ENCODE results near the gene NDST1. TPM values are rescaled to one million over a fixed set of nuclear protein-coding genes. Genes with fewer than 3 reads are reported as not detected.

Gene NDST1
- total RNA-seq, 1 donor: 104 TPM

- no peak overlapping the region for H2AFZ ChIP-seq (ENCODE audit: low read length)
- peaks cover 21% of the 10 kb centered on the region for H3K79me2 ChIP-seq (ENCODE audit: insufficient read depth, low read length)
- no peaks in the 10 kb centered on the region for H4K20me1 ChIP-seq (ENCODE audit: insufficient read depth, low read length)
- H3K9me3 ChIP-seq (ENCODE audit: low read depth, low read length): no peaks in the 10 kb centered on the region
- no peak for DNase-seq (ENCODE audit: insufficient read length, low spot score, missing footprints)
- H3K4me2 ChIP-seq (ENCODE audit: insufficient read depth, low read length): no peak overlapping the region
- H3K4me3 ChIP-seq (ENCODE audit: insufficient read depth, low read length): no peak overlapping the region
- H3K4me1 ChIP-seq (ENCODE audit: insufficient read depth, low read length): peaks cover 29% of the 10 kb centered on the region
- peak overlapping the region; percentile 62 for H3K27ac ChIP-seq (ENCODE audit: low read depth, low read length)
- peaks cover 87% of the 10 kb centered on the region for H3K36me3 ChIP-seq (ENCODE audit: insufficient read depth, low read length)
- no peaks in the 10 kb centered on the region for H3K27me3 ChIP-seq (ENCODE audit: insufficient read depth, low read length)
- no peak for TF ChIP-seq CTCF (IDR thresholded peaks at IDR 0.05; ENCODE audit: extremely low read depth, low read depth, low read length)
Measured at GRCh38 chr5:150545246-150545645, 37.3 kb downstream of the NDST1 start.

GRCh38 chr5:150548123-150548522 is 40.2 kb downstream of the NDST1 start:
- DNase-seq (ENCODE audit: insufficient read length, low spot score, missing footprints): no peak
- H3K27ac ChIP-seq (ENCODE audit: low read depth, low read length): no peak overlapping the region
- peaks cover 12% of the 10 kb centered on the region for H3K4me1 ChIP-seq (ENCODE audit: insufficient read depth, low read length)
- H4K20me1 ChIP-seq (ENCODE audit: insufficient read depth, low read length): peaks cover 4% of the 10 kb centered on the region
- no peak overlapping the region for H2AFZ ChIP-seq (ENCODE audit: low read length)
- H3K4me2 ChIP-seq (ENCODE audit: insufficient read depth, low read length): no peak overlapping the region
- no peaks in the 10 kb centered on the region for H3K9me3 ChIP-seq (ENCODE audit: low read depth, low read length)
- peaks cover 14% of the 10 kb centered on the region for H3K79me2 ChIP-seq (ENCODE audit: insufficient read depth, low read length)
- no peak overlapping the region for H3K4me3 ChIP-seq (ENCODE audit: insufficient read depth, low read length)
- H3K27me3 ChIP-seq (ENCODE audit: insufficient read depth, low read length): no peaks in the 10 kb centered on the region
- TF ChIP-seq CTCF (IDR thresholded peaks at IDR 0.05; ENCODE audit: extremely low read depth, low read depth, low read length): no peak
- peaks cover 89% of the 10 kb centered on the region for H3K36me3 ChIP-seq (ENCODE audit: insufficient read depth, low read length)

GRCh38 chr5:150549735-150550134 is 41.8 kb downstream of the NDST1 start:
- Histone ChIP-seq H3K27me3 (ENCODE audit: insufficient read depth, low read length) (no peaks in the 10 kb centered on the region), H3K79me2 (ENCODE audit: insufficient read depth, low read length) (peaks cover 10% of the 10 kb centered on the region), H3K4me2 (ENCODE audit: insufficient read depth, low read length) (no peak overlapping the region), H3K36me3 (ENCODE audit: insufficient read depth, low read length) (peaks cover 90% of the 10 kb centered on the region), H3K4me1 (ENCODE audit: insufficient read depth, low read length) (peaks cover 12% of the 10 kb centered on the region), H3K9me3 (ENCODE audit: low read depth, low read length) (no peaks in the 10 kb centered on the region), H3K27ac (ENCODE audit: low read depth, low read length) (no peak overlapping the region), H4K20me1 (ENCODE audit: insufficient read depth, low read length) (peaks cover 14% of the 10 kb centered on the region), H3K4me3 (ENCODE audit: insufficient read depth, low read length) (no peak overlapping the region), H2AFZ (ENCODE audit: low read length) (no peak overlapping the region)
- TF ChIP-seq CTCF (IDR thresholded peaks at IDR 0.05; ENCODE audit: extremely low read depth, low read depth, low read length): no peak
- DNase-seq (ENCODE audit: insufficient read length, low spot score, missing footprints): no peak

- H3K27ac ChIP-seq (ENCODE audit: low read depth, low read length): no peak overlapping the region
- peaks cover 14% of the 10 kb centered on the region for H4K20me1 ChIP-seq (ENCODE audit: insufficient read depth, low read length)
- DNase-seq (ENCODE audit: insufficient read length, low spot score, missing footprints): no peak
- peaks cover 90% of the 10 kb centered on the region for H3K36me3 ChIP-seq (ENCODE audit: insufficient read depth, low read length)
- H3K9me3 ChIP-seq (ENCODE audit: low read depth, low read length): no peaks in the 10 kb centered on the region
- H3K79me2 ChIP-seq (ENCODE audit: insufficient read depth, low read length): peaks cover 10% of the 10 kb centered on the region
- no peak overlapping the region for H2AFZ ChIP-seq (ENCODE audit: low read length)
- no peak overlapping the region for H3K4me2 ChIP-seq (ENCODE audit: insufficient read depth, low read length)
- no peaks in the 10 kb centered on the region for H3K27me3 ChIP-seq (ENCODE audit: insufficient read depth, low read length)
- TF ChIP-seq CTCF (IDR thresholded peaks at IDR 0.05; ENCODE audit: extremely low read depth, low read depth, low read length): no peak
- no peak overlapping the region for H3K4me3 ChIP-seq (ENCODE audit: insufficient read depth, low read length)
- H3K4me1 ChIP-seq (ENCODE audit: insufficient read depth, low read length): peaks cover 12% of the 10 kb centered on the region
Measured at GRCh38 chr5:150550286-150550685, 42.4 kb downstream of the NDST1 start.

Data from osteoblast (primary cell).